DMS 273 (cell line): ENCODE results near the gene TERB1.
A peak's percentile ranks its signal among the peaks of the same experiment; 100 is the strongest.

Experiments
- DNase-seq: peaks from one replicate; lab custom pipeline; 2025; ENCODE audit not compliant: unreplicated experiment; lab: John Stamatoyannopoulos, UW

TERB1 gene

GRCh38 chr16:66751053-66751302 is 50.4 kb downstream of the TERB1 start:
- peak; percentile 39 for DNase-seq

GRCh38 chr16:66750279-66751052 is 50.9 kb downstream of the TERB1 start:
- peak; percentile 35 for DNase-seq

GRCh38 chr16:66746682-66747081 is 54.7 kb downstream of the TERB1 start:
- DNase-seq: no peak

- DNase-seq: no peak
Observed at GRCh38 chr16:66746048-66746447, 55.3 kb downstream of the TERB1 start.

GRCh38 chr16:66741950-66742808 is 59.2 kb downstream of the TERB1 start:
- DNase-seq: peak; percentile 62

GRCh38 chr16:66741169-66741900 is 60.0 kb downstream of the TERB1 start:
- DNase-seq: peak; percentile 97

GRCh38 chr16:66740533-66740932 is 60.9 kb downstream of the TERB1 start:
- DNase-seq: no peak

GRCh38 chr16:66740010-66740409 is 61.4 kb downstream of the TERB1 start:
- peak; percentile 76 for DNase-seq

GRCh38 chr16:66735891-66736290 is 65.5 kb downstream of the TERB1 start:
- DNase-seq: no peak

- DNase-seq: no peak
Observed at GRCh38 chr16:66731101-66731500, 70.3 kb downstream of the TERB1 start.

GRCh38 chr16:66728804-66729203 is 72.6 kb downstream of the TERB1 start:
- peak; percentile 25 for DNase-seq

- peak; percentile 81 for DNase-seq
Observed at GRCh38 chr16:66728117-66728787, 73.1 kb downstream of the TERB1 start.

GRCh38 chr16:66720766-66721165 is 80.6 kb downstream of the TERB1 start:
- no peak for DNase-seq

GRCh38 chr16:66719246-66719645 is 82.1 kb downstream of the TERB1 start:
- no peak for DNase-seq

GRCh38 chr16:66717776-66718175 is 83.6 kb downstream of the TERB1 start:
- no peak for DNase-seq

GRCh38 chr16:66717112-66717675 is 84.2 kb downstream of the TERB1 start:
- DNase-seq: peak; percentile 63

GRCh38 chr16:66714654-66715307 is 86.6 kb downstream of the TERB1 start:
- peak; percentile 95 for DNase-seq

GRCh38 chr16:66714062-66714461 is 87.3 kb downstream of the TERB1 start:
- no peak for DNase-seq

GRCh38 chr16:66713076-66713475 is 88.3 kb downstream of the TERB1 start:
- DNase-seq: peak; percentile 80

- no peak for DNase-seq
Observed at GRCh38 chr16:66712512-66712911, 88.9 kb downstream of the TERB1 start.
